NCI-H2029 (cell line): ENCODE data around the gene RHEB.

Source experiments
- DNase-seq: peaks from one replicate; lab custom pipeline; 2025; lab: John Stamatoyannopoulos, UW

RHEB gene

GRCh38 chr7:151431768-151432311 lies 87.9 kb downstream of the RHEB start:
- no peak for DNase-seq

- DNase-seq: no peak
Observed at GRCh38 chr7:151431281-151431767, 88.4 kb downstream of the RHEB start.

GRCh38 chr7:151430391-151431205 lies 89.1 kb downstream of the RHEB start:
- no peak for DNase-seq

GRCh38 chr7:151429560-151430331 lies 89.9 kb downstream of the RHEB start:
- peak; percentile 96 for DNase-seq

- DNase-seq: no peak
Observed at GRCh38 chr7:151429237-151429559, 90.5 kb downstream of the RHEB start.

- no peak for DNase-seq
Observed at GRCh38 chr7:151428378-151429236, 91.1 kb downstream of the RHEB start.

GRCh38 chr7:151427705-151428377 lies 91.9 kb downstream of the RHEB start:
- peak; percentile 63 for DNase-seq

GRCh38 chr7:151426904-151427704 lies 92.6 kb downstream of the RHEB start:
- no peak for DNase-seq

- DNase-seq: peak; percentile 29
Observed at GRCh38 chr7:151426441-151426903, 93.2 kb downstream of the RHEB start.

GRCh38 chr7:151425670-151426440 lies 93.8 kb downstream of the RHEB start:
- no peak for DNase-seq

GRCh38 chr7:151424799-151425198 lies 94.9 kb downstream of the RHEB start:
- no peak for DNase-seq

- DNase-seq: no peak
Observed at GRCh38 chr7:151423936-151424335, 95.8 kb downstream of the RHEB start.

- no peak for DNase-seq
Observed at GRCh38 chr7:151423226-151423625, 96.5 kb downstream of the RHEB start.

GRCh38 chr7:151422212-151422611 lies 97.5 kb downstream of the RHEB start:
- no peak for DNase-seq

- no peak for DNase-seq
Observed at GRCh38 chr7:151420144-151420543, 99.6 kb downstream of the RHEB start.

- no peak for DNase-seq
Observed at GRCh38 chr7:151416941-151417315, 102.8 kb downstream of the RHEB start.

GRCh38 chr7:151416112-151416940 lies 103.4 kb downstream of the RHEB start:
- no peak for DNase-seq
